COLO668 (cell line): Measurements from ENCODE around the gene RAD51B.
"Not testable (repeated sequence)": the region's sequence is repeated elsewhere in the genome, so short reads cannot be mapped to it uniquely, and the experiment has no call there.

Source experiments
- DNase-seq: peaks from one replicate; lab custom pipeline; 2025; ENCODE audit not compliant: unreplicated experiment; lab: John Stamatoyannopoulos, UW

The RAD51B gene

GRCh38 chr14:68167383-68168087, 348.0 kb downstream of the RAD51B start:
- DNase-seq, result no peak

- DNase-seq, result no peak
Measured at GRCh38 chr14:68168460-68169109, 349.0 kb downstream of the RAD51B start.

- DNase-seq, result no peak
Measured at GRCh38 chr14:68172216-68172615, 352.6 kb downstream of the RAD51B start.

GRCh38 chr14:68172627-68173026, 353.0 kb downstream of the RAD51B start:
- peak; percentile 23 for DNase-seq

- no peak for DNase-seq
Measured at GRCh38 chr14:68173227-68173972, 353.8 kb downstream of the RAD51B start.

GRCh38 chr14:68174446-68174845, 354.9 kb downstream of the RAD51B start:
- DNase-seq, result no peak

- no peak for DNase-seq
Measured at GRCh38 chr14:68176687-68177086, 357.1 kb downstream of the RAD51B start.

- DNase-seq, result no peak
Measured at GRCh38 chr14:68177728-68178127, 358.1 kb downstream of the RAD51B start.

- DNase-seq, result no peak
Measured at GRCh38 chr14:68178282-68178681, 358.7 kb downstream of the RAD51B start.

GRCh38 chr14:68181519-68182326, 362.1 kb downstream of the RAD51B start:
- no peak for DNase-seq

- DNase-seq, result no peak
Measured at GRCh38 chr14:68182492-68182891, 362.9 kb downstream of the RAD51B start.

GRCh38 chr14:68186500-68187276, 367.1 kb downstream of the RAD51B start:
- not testable (repeated sequence) for DNase-seq

GRCh38 chr14:68188174-68188573, 368.6 kb downstream of the RAD51B start:
- DNase-seq, result no peak

- no peak for DNase-seq
Measured at GRCh38 chr14:68190032-68190431, 370.5 kb downstream of the RAD51B start.

- peak; percentile 42 for DNase-seq
Measured at GRCh38 chr14:68191567-68192321, 372.2 kb downstream of the RAD51B start.

GRCh38 chr14:68192935-68193334, 373.4 kb downstream of the RAD51B start:
- no peak for DNase-seq

GRCh38 chr14:68193970-68194681, 374.5 kb downstream of the RAD51B start:
- no peak for DNase-seq

GRCh38 chr14:68195126-68195525, 375.5 kb downstream of the RAD51B start:
- DNase-seq, result peak; percentile 49
